GM21447 (cell line): ENCODE data around the gene RFTN1.
A peak's percentile ranks its signal among the peaks of the same experiment; 100 is the strongest.

Experiments used
- ATAC-seq: cut with Tn5 transposase; IDR thresholded peaks from one replicate; pipeline ENCODE4 v1.9.1; 2021; ENCODE audit not compliant: unreplicated experiment

Gene RFTN1

DNA sequence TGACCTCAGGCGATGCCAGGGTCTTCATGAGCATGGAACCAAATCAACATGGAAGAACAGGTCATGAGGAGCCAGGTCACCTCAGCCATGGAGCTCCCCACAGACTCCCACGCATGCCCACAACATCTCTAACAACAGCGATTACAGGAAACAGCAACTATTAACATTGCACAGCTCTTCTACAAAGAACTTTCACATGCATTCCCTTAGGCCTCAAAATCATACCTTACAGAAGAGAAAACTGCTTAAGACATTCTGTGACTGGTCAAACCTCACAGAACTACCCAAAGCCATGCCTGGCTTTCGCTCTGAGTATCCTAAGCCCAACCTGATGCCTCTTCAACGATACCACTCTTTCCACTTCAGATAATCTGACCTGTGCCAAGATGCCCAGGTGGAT lies 130.7 kb downstream of the RFTN1 start:
- peak; percentile 52 for ATAC-seq

DNA sequence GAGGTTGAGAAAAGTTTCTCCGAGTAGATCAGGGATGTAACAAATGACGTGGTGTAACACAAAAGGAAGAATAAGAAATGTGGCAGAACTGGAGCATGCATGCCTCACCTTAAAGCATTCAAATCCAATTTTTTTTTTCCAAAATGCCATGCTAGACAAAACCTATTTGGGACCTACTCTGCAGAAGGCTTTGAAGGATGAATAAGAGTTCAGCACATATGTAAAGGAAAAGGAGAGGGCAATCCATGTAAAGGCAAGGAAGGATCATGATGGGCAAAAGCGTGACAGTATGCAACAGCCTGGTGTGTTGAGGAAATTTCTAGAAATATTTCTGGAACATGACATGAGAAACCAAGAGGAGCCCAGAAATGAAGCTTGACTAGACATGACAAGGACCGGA lies 132.1 kb downstream of the RFTN1 start:
- no peak for ATAC-seq

DNA sequence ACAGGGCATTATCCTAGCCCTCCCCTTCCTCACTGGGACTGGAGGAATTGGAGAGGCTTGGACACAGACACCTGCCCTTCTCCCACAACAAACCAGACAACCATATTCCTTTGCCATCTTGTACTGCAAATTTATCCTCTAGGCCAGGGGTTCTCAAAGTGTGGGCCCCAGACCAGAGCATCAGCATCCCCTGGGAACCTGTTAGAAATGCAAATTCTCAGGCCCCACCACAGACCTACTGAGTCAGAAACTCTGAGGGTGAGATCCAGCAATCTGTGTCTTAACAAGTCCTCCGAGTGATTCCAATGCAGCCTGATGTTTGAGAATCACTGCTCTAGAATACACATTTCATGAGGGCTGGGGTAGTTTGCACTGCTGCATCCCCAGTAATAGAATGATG lies 133.1 kb downstream of the RFTN1 start:
- no peak for ATAC-seq

DNA sequence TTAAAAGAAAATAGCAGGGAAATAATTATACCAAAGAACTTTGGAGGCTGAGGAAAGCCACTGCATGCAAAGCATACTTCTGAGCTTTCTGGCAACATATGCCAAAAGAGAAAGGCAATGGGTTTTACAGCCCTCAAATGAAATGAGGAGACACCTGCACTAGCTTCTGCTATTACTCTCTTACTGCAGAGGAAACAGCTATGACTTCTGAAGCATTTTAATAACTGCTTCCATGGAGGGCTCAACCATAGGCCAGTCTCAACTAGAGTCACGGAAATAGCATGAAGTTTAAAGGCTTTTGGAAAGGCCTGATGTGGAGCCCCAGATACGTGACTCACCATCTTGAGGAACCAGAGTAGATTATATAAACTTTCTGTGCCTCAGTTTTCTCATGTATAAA lies 133.7 kb downstream of the RFTN1 start:
- ATAC-seq = peak; percentile 23

DNA sequence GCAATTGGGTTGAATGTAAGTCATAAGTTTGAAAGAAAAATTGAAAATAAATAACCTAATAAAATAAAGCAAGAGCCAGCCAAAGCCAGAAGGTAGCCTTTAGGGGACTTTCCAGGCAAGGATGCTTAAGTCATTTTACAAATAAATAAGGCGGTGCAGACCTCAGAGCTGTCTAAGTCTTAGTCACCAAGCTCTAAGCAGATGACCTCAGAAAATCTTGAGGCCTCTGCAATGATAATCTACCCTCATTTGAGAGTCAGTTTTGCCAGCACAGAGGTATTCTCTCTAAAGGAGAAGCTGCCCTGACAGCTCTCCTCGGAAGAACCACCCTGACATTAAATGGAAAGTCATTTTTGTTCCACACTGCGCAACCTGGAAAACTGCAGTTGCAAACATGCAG lies 134.6 kb downstream of the RFTN1 start:
- ATAC-seq = peak; percentile 38

DNA sequence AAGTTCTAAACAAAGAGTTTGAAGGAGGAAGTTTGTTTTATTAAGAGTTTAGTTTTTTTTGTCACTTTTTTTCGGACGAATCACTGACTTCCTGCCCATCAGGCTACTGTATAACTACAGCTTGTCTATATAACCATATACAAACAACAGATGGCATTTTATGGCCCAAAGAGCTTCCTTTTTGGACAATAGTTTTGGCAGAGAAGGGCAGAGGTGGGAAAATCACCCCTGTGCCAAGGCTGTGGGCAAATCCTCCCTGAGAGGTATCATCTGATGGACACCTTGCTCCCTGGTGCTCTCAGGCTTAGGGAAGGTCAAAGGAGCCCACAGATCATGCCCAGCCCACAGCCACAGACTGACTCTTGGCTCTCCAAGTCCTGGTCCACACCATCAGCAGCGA lies 135.1 kb downstream of the RFTN1 start:
- ATAC-seq = no peak

DNA sequence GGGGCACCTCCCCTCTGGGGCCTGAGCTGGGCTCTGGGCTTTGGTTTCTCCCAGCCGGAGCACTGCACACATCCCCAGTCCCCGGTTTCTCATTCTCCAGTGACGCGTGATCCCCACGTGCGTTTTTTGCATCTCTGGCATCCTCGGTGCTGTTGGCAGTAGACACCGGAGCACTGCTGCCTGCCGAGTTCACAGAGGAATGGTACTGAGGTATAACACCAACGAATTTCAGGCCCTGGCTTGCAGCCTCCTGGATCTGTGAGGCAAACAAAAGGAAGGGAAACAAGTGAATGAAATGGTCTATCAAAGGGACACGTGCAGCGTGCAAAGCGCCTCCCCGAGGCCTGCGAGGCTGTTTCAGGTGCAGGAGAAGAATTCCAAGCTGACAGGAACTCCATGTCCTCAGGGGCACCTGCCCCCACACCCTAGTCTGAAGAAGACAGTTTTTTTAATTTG lies 135.6 kb downstream of the RFTN1 start:
- ATAC-seq = no peak

DNA sequence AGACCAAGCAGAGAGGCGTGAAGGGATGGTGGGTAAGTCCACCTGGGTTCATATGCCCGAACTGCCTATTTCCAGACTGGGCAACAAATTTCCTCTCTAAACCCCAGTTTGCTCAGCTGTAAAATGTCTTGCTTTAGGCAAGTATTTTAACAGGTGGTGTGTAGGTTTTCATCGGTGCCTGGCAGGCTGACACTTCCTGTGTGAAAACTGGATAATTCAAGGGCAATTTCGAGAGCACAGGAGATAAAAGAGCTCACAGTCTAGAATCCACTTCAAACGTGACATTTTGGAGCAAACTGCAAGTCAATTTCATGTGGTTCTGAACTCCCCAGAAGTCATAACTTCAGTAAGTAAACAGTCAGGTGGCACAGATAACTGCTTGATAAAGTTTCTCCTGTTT lies 136.3 kb downstream of the RFTN1 start:
- ATAC-seq = no peak

DNA sequence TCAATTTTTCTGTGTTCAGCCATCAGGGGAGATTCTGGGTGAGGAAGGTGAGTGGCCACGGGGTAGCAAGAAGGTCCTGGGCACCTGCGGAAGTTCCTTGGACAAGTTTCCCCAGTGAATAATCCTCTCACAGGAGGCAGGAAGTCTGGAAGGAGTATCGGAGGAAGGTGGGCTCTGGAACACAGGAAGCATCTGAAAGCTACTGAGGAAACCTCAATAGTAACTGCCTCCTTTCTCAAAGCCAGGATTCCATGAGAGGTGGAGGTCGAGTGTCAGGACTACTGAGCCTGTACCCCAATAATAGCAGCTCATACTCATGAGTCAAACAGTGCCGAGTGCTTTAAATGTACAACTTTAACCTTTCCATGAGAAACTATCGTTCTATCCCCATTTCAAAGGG lies 137.6 kb downstream of the RFTN1 start:
- no peak for ATAC-seq

DNA sequence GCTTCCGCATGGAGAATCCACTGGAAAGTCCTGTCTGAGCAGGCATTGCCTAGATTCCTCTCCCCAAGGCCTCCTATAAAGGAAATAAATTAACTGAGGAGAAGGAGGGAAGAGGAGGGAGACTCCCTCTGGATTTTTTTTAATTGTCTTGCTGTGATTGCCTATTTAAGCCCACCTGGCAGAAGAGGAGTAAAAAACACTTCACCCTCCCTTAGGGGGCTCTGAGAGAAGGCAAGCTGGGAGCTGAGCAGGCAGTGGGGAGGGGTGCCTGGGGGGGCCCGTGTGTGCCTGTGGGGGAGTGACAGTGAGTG lies 138.6 kb downstream of the RFTN1 start:
- no peak for ATAC-seq

DNA sequence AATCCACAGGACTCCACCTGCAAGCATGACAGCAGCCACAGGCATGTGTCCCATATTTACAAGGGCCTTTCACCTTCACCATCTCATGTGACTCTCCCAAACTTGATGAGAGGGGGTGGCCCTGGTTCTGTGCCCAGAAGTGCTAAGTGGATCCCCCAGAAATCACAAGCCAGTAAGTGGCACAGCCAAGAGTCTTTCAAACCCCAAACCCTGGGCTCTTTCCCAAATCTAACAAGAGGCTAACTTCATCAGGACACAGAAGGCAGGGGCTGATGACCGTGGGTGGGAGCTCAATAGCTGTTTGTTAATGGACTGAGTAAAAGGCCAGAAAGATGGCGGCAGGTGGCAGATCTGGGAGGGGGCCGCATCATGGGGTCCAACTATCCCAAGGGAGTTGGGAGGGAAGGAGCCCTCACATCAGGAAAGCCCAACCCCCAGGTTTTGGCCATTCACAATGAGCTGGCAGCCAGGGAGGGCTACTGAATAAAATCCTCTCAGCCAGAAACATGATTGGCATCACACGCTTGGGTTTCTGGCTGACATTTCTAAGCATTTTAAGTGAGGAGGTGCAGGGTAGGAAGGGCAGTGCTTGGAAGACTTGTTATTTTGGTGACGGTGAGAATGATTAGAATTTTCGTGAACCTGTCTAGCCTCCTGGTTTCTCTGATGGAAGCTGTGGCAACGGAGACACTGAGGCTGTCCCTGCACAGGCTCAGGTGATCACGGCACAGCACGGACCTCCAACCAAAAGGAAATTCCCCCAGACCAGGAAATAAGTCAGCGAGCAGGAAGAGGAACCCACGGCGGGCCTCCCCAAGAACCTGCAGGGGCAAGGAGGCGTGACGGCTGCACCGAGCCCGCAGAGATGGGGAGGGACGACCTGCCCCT lies 139.2 kb downstream of the RFTN1 start:
- peak; percentile 30 for ATAC-seq

DNA sequence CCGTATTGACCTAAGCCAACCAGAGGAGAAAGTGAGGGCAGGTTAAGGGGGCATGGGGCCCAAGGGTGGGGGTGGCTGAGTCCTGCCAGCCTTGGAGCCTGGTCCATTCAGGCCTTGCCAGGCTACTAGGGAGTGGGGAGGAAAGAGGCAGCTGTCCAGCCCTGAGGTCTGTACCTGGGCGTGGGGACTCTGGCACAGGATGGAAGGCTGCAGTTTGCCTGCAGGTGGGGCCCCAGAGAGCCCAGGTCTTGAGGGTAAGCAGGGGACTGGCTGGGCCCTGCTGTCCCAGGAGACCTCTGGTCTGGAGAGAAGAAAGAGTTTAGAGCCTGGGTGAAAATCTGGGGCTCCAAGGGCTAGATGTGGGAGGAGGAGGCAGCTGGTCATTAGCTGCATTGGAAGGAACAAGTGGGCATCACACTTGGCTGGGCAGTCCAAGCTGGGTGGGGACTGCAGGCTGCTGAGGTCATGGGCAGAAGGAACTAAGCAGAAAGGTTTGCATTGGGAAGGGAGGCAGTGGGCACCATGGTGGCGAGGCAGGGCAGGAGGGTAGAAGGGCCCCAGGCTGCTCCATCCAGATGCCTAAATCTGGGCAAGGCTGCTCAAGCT lies 140.1 kb downstream of the RFTN1 start:
- no peak for ATAC-seq

DNA sequence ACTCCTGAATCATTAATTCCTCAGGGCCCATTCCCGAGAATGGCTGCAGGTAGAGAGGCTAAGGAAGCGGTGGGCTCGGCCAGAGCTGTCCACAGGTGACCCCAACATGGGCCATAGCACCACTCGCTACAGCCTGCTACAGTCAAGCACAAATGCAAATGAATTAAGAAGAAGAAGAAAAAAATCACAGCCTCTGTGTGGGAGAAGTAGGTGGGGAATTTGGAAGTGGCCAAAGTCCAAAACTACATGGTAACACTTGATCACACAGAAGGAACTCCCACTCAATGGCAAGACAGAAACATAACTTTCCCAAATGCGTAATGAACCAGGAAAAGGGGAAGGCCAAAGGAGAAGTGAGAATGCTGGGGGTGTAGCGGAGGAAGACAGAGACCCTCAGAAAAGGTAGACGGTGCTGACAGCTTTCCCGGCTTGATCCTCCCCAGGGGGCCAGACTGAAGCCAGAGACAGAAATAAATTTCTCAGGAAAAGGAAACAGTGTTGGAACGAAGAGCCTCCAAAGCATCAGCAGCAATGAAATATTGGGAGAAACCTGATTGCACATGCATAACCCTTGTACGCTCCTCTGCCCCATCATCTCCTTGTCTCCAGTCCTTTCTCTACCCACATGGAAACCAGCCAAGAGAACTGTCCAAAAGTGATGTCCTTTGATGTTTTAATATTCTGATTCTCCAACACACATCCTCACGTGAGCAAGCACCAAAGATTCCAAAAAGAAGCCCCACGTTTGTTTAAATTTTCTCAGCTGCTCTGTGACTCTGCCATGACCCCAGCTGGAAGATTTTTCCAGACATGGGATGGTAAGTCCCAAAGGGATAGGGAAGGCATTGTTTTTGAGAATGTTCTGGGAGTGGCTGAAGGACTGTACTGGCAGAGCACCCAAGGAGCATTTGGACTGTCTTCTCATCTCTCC lies 140.9 kb downstream of the RFTN1 start:
- ATAC-seq = no peak

DNA sequence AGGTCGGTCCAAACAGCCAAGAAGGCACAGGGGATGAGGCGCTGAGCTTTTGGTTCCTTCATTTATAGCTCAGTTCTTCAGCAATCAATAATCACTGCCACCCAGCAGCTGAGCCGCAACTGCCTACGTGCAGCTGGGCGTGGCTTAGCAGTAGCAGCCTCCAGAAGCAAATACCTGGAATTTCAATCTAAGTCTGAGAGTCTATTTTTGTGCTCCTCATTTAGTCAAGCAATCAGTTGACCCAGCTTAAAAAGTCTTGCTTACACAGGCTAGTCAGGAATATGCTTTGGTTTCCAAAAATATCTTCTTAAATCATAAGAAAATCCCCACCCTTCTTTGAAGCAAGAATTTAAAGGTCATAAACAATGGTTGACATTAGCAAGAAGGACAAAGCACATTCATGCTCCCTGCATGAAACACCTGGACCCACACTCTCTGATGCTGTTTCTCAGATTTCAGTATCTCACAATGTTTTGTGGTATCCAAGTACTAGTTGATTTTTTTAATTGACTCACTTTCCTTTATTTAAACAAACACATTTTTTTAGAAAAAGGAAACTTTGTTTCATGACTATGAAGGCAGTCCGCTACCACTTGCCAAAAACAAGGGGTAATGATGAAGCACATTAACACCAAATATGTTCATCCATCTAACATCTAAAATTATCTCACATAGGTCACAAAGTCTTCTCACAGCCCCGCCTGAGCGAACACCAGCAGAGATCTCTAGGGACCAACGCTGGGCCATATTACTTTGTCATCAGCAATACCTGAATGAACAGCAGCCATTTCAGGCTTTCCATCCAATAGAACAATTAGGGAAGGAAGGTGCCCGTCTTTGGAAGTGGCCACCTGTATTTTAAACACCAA lies 142.4 kb downstream of the RFTN1 start:
- ATAC-seq = peak; percentile 23

DNA sequence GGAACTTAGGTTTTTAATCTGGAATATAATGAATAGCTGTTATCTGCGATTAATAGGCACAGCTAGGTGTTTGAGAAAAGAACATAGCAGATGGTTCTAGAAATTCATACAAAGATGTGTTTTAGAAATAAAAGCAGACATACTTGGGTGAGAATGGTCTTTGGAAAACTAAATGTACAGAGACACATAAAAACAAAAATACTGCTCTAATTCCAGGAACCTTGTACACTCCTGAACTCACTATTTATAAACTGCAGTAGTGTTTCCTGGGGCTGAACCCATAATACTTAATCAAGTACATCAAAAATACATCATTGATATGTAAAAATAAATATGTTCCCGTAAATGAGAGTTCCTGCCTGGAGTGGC lies 143.0 kb downstream of the RFTN1 start:
- ATAC-seq = no peak

DNA sequence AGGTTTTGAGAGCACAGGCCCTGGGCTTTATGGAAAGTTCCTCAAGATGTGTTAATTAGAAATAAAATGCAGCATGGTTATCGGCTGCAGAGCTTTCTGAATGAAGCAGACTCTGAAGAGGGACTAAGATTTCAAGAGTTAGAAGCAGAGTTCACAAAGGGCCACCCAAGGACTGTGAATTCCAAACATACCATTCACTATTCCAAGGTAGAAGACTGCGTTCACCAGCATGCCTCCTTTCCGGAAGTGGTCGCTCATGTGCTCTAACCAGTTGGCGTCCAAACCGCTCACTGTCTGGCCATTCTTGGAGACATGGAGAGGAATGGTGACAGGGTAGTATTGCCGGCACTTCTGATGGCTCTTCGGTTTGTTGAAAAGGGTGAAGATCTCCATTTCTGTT lies 143.6 kb downstream of the RFTN1 start:
- ATAC-seq = no peak

DNA sequence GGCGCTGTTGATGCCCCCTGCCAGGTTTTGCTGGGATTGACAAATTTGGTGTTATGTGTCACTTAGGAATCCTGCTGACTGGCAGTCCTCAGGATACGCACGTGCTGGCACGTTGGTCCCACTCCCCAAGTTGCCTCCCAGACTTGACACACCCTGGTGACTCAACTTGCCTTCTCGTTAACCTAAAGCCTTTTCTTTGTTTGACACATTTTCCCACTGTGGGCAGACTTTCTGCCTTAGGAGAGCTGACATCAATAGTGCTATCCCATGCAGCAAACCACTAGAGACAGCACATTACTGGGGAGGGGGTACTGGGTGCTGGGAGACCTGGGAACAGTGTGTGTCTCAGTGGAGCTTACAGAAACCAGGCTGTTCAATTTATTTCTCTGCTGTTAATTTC lies 144.2 kb downstream of the RFTN1 start:
- no peak for ATAC-seq

DNA sequence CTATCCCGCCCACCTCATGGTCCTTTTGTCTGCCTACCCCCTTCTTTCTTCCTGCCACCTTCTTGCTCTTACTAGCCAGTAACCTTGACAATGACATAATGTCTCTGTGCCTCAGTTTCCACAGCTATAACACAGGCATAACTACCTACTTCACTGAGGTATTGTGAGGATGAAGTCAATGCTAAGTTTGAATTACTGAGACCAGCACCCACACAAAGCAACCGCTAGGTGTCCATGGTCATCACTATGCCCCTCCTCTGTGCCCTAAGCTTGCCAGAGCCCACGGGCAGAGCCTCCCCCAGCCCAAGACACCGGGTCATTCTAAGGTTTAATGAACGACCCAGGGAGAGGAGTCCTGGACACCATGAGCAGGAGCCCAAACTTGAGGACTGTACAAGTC lies 146.9 kb downstream of the RFTN1 start:
- no peak for ATAC-seq

DNA sequence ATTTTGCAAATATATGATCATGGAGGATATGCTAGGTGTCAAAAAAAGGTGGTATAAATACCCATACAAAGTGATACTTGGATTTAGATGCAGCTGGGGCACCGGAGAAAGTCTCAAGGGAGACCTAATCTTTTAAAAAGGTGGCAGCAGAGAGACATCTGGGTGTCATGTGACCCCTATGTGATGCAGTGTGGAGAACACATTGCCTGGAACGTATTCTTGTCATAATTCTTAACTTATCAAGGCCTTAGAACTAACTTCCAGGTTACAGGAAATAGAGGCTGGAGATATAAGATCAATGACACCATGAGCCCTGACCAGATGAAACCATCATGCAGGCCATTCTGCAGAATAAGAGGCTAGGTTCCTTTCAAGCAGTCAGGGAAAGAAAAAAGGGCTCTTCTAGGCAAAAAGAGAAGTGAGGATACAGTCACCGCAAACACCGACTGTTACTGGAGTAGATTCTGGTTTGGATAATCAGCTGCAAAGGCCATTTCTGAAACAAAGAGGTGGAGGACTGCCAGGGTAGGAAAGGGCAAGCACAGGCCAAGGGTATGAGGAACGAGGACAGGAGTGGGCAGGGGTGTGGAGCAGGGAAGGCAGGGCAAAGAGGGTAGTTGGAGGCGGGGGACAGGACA lies 147.9 kb downstream of the RFTN1 start:
- ATAC-seq = no peak

DNA sequence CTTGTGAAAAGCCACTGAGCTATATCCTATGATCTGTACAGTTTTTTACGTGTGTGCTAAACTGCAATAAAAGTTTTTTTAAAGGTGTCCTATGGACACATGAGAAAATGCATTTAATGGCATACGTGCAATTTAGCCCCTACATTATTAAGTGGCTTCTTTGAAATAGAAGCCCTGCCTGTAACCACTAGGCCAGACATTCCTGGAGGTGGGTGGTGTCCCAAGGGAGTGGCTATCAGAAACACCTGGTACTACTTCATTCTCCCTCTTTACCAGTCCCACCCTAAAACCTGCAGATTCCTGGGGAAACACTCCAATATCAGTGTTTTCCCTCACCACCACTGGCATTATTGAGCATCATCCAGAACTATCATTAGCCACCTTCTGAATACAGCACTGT lies 148.5 kb downstream of the RFTN1 start:
- ATAC-seq = no peak
